Islet precursor cell (in vitro differentiated cells): ENCODE results near the gene ZDHHC14.

Experiments
- DNase-seq: peaks from one replicate; pipeline ENCODE4 v3.0.0-alpha.2; 2018

The ZDHHC14 gene

GRCh38 chr6:157579467-157580031, 198.6 kb downstream of the ZDHHC14 start:
- no peak for DNase-seq

DNA sequence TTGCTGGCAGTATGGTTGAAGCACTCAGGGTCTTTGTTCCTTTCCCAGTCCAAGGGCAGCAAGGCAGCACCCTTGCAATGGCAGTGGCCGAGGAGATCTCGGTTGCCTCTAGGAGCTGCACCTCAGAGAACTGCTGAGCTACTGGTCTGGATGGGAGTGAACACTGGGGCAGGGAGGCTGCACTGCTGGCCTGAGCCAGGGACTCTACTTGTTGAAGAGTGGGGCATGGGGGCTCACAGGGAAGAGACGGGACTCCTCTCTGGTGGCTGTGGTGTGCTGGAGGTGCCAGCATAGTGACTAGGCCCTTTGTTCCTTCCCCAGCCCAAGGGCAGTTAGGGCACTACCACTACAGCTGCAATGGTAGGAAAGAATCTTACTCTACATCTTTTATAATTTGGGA, 203.0 kb downstream of the ZDHHC14 start:
- DNase-seq, result peak; percentile 46

GRCh38 chr6:157585274-157586087, 204.5 kb downstream of the ZDHHC14 start:
- DNase-seq, result peak; percentile 16

DNA sequence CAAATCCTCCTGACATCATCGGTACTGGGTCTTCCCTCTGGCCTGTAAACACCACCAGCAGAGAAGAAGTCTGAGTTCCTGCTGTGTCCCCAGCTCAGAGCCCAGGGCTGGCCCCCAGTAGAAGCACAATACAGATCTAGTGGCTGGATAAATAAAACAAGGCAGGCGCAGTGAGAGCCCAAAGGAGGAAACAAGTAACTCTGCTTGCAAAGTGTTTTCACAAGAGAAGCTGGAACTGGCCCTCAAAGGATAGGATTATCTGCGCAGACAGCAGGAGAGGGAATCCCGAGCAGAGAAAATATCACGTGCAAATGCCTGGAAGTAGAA, 205.1 kb downstream of the ZDHHC14 start:
- DNase-seq, result peak; percentile 48

DNA sequence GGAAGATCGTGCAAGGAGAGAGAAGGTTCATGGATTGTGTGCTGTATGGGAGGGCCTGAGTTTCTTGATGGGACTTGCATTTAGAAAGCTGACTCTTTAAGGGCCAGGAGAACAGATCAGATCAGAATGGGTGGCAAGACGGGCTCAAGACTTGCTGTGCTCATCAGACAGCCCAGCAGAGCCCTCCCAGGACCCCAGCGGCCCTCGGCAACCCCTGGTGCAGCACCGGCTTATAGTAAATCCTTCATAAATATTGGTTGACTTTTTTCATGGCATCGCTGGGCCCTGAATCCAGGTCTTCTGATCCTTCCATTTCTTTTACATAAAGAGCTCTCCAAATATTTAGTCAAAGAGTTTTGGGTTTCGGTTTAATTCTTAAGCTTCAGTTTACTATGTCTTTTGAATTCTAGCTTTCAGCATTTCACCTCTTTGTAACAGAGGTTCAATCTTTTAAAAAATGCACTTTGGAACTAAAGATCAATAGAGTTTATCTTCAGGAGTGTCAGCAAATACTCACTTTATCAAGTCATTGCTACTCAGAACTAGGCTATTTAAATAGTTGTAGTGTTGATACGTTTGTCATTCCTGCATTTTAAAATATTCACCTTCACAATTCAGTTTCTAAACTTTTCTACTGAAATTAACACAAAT, 205.6 kb downstream of the ZDHHC14 start:
- DNase-seq, result peak; percentile 12

GRCh38 chr6:157587127-157587926, 206.3 kb downstream of the ZDHHC14 start:
- DNase-seq, result peak; percentile 19

DNA sequence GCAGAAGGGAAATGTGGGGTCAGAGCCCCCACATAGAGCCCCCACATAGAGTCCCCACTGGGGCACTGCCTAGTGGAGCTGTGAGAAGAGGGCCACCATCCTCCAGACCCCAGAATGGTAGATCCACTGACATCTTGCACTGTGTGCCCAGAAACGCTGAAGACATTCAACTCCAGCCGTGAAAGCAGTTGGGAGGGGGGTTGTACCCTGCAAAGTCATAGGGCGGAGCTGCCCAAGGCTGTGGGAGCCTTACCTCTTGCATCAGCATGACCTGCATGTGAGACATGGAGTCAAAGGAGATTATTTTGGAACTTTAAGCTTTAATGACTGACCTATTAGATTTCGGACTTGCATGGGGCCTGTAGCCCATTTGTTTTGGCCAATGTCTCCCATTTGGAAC, 209.7 kb downstream of the ZDHHC14 start:
- DNase-seq, result peak; percentile 15

- peak; percentile 43 for DNase-seq
Measured at GRCh38 chr6:157592541-157592940, 211.6 kb downstream of the ZDHHC14 start.

- peak; percentile 37 for DNase-seq
Measured at GRCh38 chr6:157592980-157593379, 212.0 kb downstream of the ZDHHC14 start.

GRCh38 chr6:157593596-157593995, 212.6 kb downstream of the ZDHHC14 start:
- DNase-seq, result peak; percentile 37

DNA sequence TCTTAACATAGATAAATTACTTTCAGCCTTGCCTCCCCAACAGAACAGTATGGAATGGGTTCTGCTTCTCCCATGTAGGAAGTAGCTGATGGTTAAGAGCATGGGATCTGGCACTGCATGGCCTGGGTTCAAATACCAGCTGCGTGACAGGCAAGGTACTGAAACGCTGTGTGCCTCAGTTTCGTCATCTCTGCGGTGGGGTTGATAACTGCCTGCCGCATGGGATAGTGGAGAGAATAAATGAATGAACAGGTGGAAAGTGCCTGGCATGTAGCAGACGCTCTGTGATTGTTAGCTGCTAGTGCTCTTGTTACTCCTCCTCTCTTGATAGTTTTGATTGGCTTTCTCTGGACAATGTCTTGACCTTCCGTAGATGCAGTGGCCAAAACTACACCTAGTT, 213.3 kb downstream of the ZDHHC14 start:
- peak; percentile 24 for DNase-seq

DNA sequence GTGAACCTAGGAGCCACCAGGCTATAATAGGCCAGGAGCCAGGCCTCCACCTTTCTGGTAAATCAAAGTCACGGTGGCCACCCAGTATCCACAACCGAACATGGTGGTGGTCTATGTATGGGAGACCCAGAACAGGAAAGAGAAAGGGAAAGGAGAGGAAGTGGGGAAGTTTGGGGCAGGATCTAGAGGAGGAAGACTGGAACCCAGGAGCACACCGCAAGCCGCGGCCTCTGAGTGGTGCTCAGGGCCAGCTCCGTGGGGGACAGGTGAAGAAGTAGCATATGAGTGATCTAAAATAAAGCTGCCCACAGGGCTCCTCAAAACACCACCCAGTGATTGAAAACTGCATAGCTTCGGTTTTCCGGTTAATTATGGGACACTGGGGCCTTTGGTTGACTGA, 214.8 kb downstream of the ZDHHC14 start:
- peak; percentile 31 for DNase-seq

GRCh38 chr6:157596461-157596860, 215.5 kb downstream of the ZDHHC14 start:
- DNase-seq, result peak; percentile 19

GRCh38 chr6:157596886-157597285, 215.9 kb downstream of the ZDHHC14 start:
- peak; percentile 12 for DNase-seq

DNA sequence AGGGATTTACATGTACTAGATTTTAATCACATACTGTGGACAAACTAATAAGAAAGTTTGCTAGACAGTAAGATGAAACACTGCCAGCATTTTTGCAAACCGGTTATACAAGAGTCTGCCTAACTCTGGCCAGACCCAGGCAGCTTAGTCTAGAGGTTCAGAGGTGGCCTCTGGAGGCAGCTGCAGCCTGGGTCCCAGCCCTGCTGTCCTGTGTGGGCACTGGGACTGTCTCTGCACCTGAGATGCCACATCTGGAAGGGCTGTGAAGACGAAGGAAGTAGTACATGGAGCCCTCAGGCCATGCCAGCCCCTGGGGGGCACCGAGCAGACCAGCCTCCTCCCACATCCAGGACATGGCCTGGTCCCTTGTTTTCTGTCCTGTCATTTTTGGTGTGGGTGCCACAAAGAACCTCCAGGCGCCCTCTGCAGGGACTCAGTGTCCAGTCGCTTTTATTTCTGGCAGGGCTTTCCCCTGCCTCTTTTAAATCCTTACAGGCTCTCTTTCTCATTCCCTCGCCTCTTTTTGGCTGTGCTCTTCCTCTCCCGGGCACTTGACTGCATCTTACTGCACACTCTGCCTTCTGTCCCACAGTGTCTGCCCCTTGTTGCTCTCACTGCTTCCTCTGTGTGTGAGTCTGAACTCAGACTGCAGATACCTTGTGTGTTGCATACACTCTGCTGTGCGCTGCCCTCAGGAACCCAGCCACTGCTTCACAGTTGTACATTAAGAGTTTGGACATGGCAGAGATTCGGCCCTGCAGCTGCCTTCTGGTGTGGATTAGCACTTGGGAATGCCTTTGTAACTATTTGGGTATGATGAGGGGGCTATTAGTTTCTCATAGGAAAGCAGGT, 216.7 kb downstream of the ZDHHC14 start:
- peak; percentile 73 for DNase-seq

DNA sequence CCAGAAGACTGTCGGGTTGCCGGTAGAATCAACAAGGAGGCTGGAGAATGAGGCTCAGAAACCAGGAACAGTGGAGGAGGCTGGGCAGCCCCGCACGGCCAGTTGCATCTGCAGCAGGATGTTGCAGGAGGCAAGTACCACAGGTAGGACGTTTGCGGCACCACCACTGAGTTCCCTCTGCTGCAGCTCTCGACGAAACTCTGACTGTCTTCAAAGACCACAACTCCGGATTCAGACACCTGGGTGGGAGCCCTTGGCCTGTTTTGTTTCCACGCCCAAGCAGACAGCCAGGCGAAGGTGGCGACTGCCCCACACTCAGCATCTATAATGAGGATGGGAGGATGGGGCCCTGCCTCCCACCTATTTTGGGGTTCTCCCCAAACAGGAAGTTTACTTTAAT, 218.2 kb downstream of the ZDHHC14 start:
- DNase-seq, result peak; percentile 32

- DNase-seq, result peak; percentile 35
Measured at GRCh38 chr6:157600807-157601206, 219.8 kb downstream of the ZDHHC14 start.

DNA sequence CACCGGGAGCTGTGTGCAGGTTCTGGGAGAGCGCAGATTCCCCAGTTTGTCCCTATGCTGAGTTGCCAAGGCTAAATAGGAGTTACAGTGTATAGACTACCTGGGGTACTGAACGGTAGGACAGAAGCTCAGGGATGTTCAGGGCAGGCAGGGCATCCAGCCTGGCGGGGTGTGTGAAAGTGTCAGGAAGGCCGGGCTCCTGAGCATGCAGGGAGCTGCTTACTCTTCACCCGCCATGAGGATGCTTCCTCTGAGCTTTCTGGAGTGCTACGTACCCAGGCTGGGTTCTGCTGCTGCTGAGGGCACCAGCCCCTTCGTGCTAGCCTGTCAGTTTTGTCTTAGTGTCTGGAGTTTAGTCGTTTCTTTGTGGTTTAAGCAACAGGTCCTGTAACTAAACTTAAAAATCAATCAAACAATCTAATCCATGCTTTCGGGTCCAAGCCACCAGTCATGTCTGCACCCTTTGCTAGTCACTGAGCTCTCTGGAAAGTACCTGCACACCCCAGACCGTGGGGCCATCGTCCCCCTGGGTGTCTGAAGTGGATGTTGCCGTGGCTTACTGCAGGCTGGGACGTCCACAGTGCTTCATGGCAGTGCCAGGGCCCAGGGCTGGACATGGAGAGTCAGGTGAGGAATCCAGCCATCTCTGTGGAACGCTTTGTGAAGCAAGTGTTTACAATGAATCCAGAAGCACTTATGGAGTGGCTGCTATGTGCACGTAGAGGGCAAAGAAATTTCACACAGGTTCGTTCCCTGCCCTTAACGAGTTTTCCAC, 221.7 kb downstream of the ZDHHC14 start:
- peak; percentile 52 for DNase-seq

GRCh38 chr6:157603314-157603940, 222.4 kb downstream of the ZDHHC14 start:
- peak; percentile 31 for DNase-seq

GRCh38 chr6:157603971-157604370, 223.0 kb downstream of the ZDHHC14 start:
- peak; percentile 2 for DNase-seq

- peak; percentile 7 for DNase-seq
Measured at GRCh38 chr6:157604816-157605215, 223.8 kb downstream of the ZDHHC14 start.
